Kidney (tissue), 14 donors: ENCODE data around the gene ST6GALNAC5. TPM values are rescaled to one million over a fixed set of nuclear protein-coding genes. Genes with fewer than 3 reads are reported as not detected.

Experiments used
- DNase-seq, 5 donors: peaks; one replicate each; pipeline ENCODE4 v3.0.0-alpha.2; 2013 to 2020
- FAIRE-seq: peaks from 2 replicates; lab custom pipeline; 2012; peaks lifted over from hg19 to GRCh38; lab: Jason Lieb, UNC
- H3K27ac ChIP-seq, 2 donors: one replicate each; pipeline ENCODE4 v1.7.0; 2013; ENCODE audit warnings: low read depth in 2 of 2, low read length in 2 of 2, inconsistent platforms in 1 of 2
- H3K27me3 ChIP-seq: one replicate; pipeline ENCODE4 v1.7.1; 2013; ENCODE audit warnings: low read length, inconsistent platforms; ENCODE audit not compliant: control insufficient read depth, insufficient read depth
- H3K36me3 ChIP-seq, 3 donors: one replicate each; pipeline versions ENCODE4 v1.7.0 to v1.7.1; 2013; ENCODE audit warnings: low read length in 3 of 3, control low read depth in 1 of 3, inconsistent platforms in 1 of 3; ENCODE audit not compliant: insufficient read depth in 3 of 3, control insufficient read depth in 2 of 3
- H3K4me1 ChIP-seq, 3 donors: one replicate each; pipeline versions ENCODE4 v1.7.0 to v1.7.1; 2013; ENCODE audit warnings: low read length in 3 of 3, inconsistent platforms in 1 of 3, low read depth in 1 of 3; ENCODE audit not compliant: control insufficient read depth in 2 of 3, insufficient read depth in 2 of 3
- H3K4me3 ChIP-seq, 3 donors: one replicate each; pipeline versions ENCODE4 v1.7.0 to v1.8.1; 2013; ENCODE audit warnings: low read length in 3 of 3, control low read depth in 1 of 3, inconsistent platforms in 1 of 3
- H3K9ac ChIP-seq, 3 donors: one replicate each; pipeline versions ENCODE4 v1.7.0 to v1.7.1; 2013; ENCODE audit warnings: low read length in 3 of 3, control low read depth in 1 of 3, inconsistent platforms in 1 of 3
- H3K9me3 ChIP-seq, 3 donors: one replicate each; pipeline versions ENCODE4 v1.7.0 to v1.7.1; 2013; ENCODE audit warnings: low read length in 3 of 3, control low read depth in 1 of 3, inconsistent platforms in 1 of 3; ENCODE audit not compliant: control insufficient read depth in 2 of 3, insufficient read depth in 1 of 3
- intact Hi-C: fragments of 100-400 bp; cut with DNase I; formaldehyde crosslinking; loops from one replicate; pipeline ENCODE4 v1.11.1; 2022
- polyA plus RNA-seq: library from polyadenylated mRNA; stranded (reverse); fragments of 350-450 nt; fragmentation: Illumina TruSeq; extraction: RNeasy Lipid Tissue Mini Kit (QIAGEN cat#74804); gene quantifications from one replicate; pipeline ENCODE4 v1.2.3, GENCODE V29; 2014; ENCODE audit warnings: low read depth, low replicate concordance; ENCODE audit not compliant: insufficient read depth
- total RNA-seq: library from RNA; stranded (reverse); fragmentation: NEBNext Ultra II Directional; extraction: Animal tissue kit (Norgen Biotek cat#: 25700); gene quantifications from one replicate; pipeline ENCODE4 v1.2.1, GENCODE V29; 2021
- TF ChIP-seq, protein P1 (sequence below): IDR thresholded peaks from 3 replicates; pipeline ENCODE4 v1.5.1; 2012; ENCODE audit warnings: mild to moderate bottlenecking, moderate library complexity, borderline replicate concordance; ENCODE audit not compliant: insufficient read depth; ENCODE audit errors: extremely low read depth
- donor health status: control.
- donor health status: control.
- donor health status: control.
- donor health status: control.
- donor health status: control.
- donor health status: DM: yes; HTN: yes; CAD: no.
- donor health status: Normal renal cell carcinoma (clear cell type).

Gene ST6GALNAC5
- total and polyA plus RNA-seq, 2 donors from 2014 or later, result 0.34 to 0.50 TPM

DNA sequence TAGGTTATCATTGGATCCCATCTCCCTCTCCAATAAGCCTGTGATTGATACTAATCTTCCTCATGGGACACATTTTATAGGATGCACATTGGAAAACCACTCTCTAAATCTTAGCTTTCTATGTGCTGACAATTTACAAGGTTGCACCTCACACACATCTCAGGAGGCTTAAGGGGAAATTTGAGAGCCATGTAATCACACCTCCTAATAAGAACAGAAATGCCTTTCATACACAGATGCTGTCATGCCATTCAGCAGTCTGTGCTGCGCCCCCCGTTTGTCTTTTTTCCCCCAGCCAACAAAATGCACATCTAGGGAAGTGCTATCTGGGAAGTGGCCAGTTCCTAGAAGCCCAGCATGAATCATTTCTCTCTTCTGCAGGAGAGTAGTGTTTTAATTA, 154.5 kb downstream of the ST6GALNAC5 start:
- H3K27me3 ChIP-seq, result no peaks in the 10 kb centered on the region
- FAIRE-seq, result no peak

GRCh38 chr1:77024500-77024899, 157.2 kb downstream of the ST6GALNAC5 start:
- no peaks in the 10 kb centered on the region for H3K9me3 ChIP-seq
- no peaks in the 10 kb centered on the region for H3K36me3 ChIP-seq
- DNase-seq, result no peak
- no peak overlapping the region for H3K9ac ChIP-seq
- H3K4me1 ChIP-seq, result no peaks in the 10 kb centered on the region
- FAIRE-seq, result no peak
- H3K27ac ChIP-seq, result no peak overlapping the region
- no peaks in the 10 kb centered on the region for H3K27me3 ChIP-seq
- TF ChIP-seq, protein P1, sequence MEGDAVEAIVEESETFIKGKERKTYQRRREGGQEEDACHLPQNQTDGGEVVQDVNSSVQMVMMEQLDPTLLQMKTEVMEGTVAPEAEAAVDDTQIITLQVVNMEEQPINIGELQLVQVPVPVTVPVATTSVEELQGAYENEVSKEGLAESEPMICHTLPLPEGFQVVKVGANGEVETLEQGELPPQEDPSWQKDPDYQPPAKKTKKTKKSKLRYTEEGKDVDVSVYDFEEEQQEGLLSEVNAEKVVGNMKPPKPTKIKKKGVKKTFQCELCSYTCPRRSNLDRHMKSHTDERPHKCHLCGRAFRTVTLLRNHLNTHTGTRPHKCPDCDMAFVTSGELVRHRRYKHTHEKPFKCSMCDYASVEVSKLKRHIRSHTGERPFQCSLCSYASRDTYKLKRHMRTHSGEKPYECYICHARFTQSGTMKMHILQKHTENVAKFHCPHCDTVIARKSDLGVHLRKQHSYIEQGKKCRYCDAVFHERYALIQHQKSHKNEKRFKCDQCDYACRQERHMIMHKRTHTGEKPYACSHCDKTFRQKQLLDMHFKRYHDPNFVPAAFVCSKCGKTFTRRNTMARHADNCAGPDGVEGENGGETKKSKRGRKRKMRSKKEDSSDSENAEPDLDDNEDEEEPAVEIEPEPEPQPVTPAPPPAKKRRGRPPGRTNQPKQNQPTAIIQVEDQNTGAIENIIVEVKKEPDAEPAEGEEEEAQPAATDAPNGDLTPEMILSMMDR, result no peak
- intact Hi-C loops, result no loop called here
- H3K4me3 ChIP-seq, result no peak overlapping the region

More for the DNA sequence above, 154.5 kb downstream of the ST6GALNAC5 start:
- no peak for DNase-seq
- Histone ChIP-seq H3K9ac (no peak overlapping the region), H3K27ac (no peak overlapping the region), H3K4me1 (no peaks in the 10 kb centered on the region), H3K4me3 (no peak overlapping the region), H3K9me3 (no peaks in the 10 kb centered on the region), H3K36me3 (no peaks in the 10 kb centered on the region)
- TF ChIP-seq, protein P1, result no peak
- intact Hi-C loops, result no loop called here

GRCh38 chr1:77025599-77025998, 158.3 kb downstream of the ST6GALNAC5 start:
- no peak for FAIRE-seq
- no peaks in the 10 kb centered on the region for H3K4me1 ChIP-seq
- H3K9me3 ChIP-seq, result no peaks in the 10 kb centered on the region
- H3K4me3 ChIP-seq, result no peak overlapping the region
- no peaks in the 10 kb centered on the region for H3K27me3 ChIP-seq
- H3K9ac ChIP-seq, result no peak overlapping the region
- TF ChIP-seq, protein P1, result no peak
- intact Hi-C loops, result no loop called here
- no peak for DNase-seq
- no peak overlapping the region for H3K27ac ChIP-seq
- no peaks in the 10 kb centered on the region for H3K36me3 ChIP-seq

GRCh38 chr1:77026135-77026534, 158.9 kb downstream of the ST6GALNAC5 start:
- H3K27me3 ChIP-seq, result no peaks in the 10 kb centered on the region
- no peak for DNase-seq
- H3K9ac ChIP-seq, result no peak overlapping the region
- TF ChIP-seq, protein P1, result no peak
- no peaks in the 10 kb centered on the region for H3K9me3 ChIP-seq
- H3K4me1 ChIP-seq, result no peaks in the 10 kb centered on the region
- H3K27ac ChIP-seq, result no peak overlapping the region
- intact Hi-C loops, result no loop called here
- H3K36me3 ChIP-seq, result no peaks in the 10 kb centered on the region
- no peak for FAIRE-seq
- no peak overlapping the region for H3K4me3 ChIP-seq
